IMR-90 (cell line): ENCODE measurements around the gene TNS1.

Source experiments
- CHD1 ChIP-seq: IDR thresholded peaks from 2 replicates; pipeline ENCODE4 v1.6.1; 2012; ENCODE audit warnings: low read depth, low read length, improper control_type of control experiment
- MAZ ChIP-seq: IDR thresholded peaks from 2 replicates; pipeline ENCODE4 v1.6.1; 2012; ENCODE audit warnings: low read depth, mild to moderate bottlenecking, low read length, improper control_type of control experiment, moderate library complexity, borderline replicate concordance
- MXI1 ChIP-seq: IDR thresholded peaks from 2 replicates; pipeline ENCODE4 v1.6.1; 2012; ENCODE audit warnings: low read depth, mild to moderate bottlenecking, low read length, moderate library complexity, borderline replicate concordance
- POLR2A ChIP-seq: IDR thresholded peaks from 2 replicates; pipeline ENCODE4 v1.6.1; 2012; ENCODE audit warnings: mild to moderate bottlenecking, low read depth, low read length
- RCOR1 ChIP-seq: IDR thresholded peaks from 2 replicates; pipeline ENCODE4 v1.6.1; 2012; ENCODE audit warnings: mild to moderate bottlenecking, low read length, improper control_type of control experiment; ENCODE audit not compliant: insufficient replicate concordance
- SMC3 ChIP-seq: fragments of 150-350 bp; IDR thresholded peaks from 2 replicates; pipeline ENCODE4 v1.6.1; 2016; ENCODE audit warnings: low read depth, mild to moderate bottlenecking, antibody characterized with exemption, low read length, moderate library complexity
- TF ChIP-seq, protein P1 (sequence below): conservative IDR thresholded peaks from 2 replicates; pipeline ENCODE4 v1.5.1; 2012; ENCODE audit warnings: mild to moderate bottlenecking, low read depth, low read length, improper control_type of control experiment
- TF ChIP-seq, protein P2 (sequence below): fragments of 150-350 bp; IDR thresholded peaks from 2 replicates; pipeline ENCODE4 v1.6.1; 2016; ENCODE audit warnings: low read depth, mild to moderate bottlenecking, low read length, moderate library complexity, borderline replicate concordance
- TF ChIP-seq, protein P3 (sequence below): fragments of 150-350 bp; IDR thresholded peaks from 2 replicates; pipeline ENCODE4 v1.6.1; 2017; ENCODE audit warnings: mild to moderate bottlenecking, antibody characterized with exemption, low read length, low read depth

- no peak for TF ChIP-seq CHD1
- TF ChIP-seq, protein P1, sequence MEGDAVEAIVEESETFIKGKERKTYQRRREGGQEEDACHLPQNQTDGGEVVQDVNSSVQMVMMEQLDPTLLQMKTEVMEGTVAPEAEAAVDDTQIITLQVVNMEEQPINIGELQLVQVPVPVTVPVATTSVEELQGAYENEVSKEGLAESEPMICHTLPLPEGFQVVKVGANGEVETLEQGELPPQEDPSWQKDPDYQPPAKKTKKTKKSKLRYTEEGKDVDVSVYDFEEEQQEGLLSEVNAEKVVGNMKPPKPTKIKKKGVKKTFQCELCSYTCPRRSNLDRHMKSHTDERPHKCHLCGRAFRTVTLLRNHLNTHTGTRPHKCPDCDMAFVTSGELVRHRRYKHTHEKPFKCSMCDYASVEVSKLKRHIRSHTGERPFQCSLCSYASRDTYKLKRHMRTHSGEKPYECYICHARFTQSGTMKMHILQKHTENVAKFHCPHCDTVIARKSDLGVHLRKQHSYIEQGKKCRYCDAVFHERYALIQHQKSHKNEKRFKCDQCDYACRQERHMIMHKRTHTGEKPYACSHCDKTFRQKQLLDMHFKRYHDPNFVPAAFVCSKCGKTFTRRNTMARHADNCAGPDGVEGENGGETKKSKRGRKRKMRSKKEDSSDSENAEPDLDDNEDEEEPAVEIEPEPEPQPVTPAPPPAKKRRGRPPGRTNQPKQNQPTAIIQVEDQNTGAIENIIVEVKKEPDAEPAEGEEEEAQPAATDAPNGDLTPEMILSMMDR: no peak
- TF ChIP-seq, protein P2, sequence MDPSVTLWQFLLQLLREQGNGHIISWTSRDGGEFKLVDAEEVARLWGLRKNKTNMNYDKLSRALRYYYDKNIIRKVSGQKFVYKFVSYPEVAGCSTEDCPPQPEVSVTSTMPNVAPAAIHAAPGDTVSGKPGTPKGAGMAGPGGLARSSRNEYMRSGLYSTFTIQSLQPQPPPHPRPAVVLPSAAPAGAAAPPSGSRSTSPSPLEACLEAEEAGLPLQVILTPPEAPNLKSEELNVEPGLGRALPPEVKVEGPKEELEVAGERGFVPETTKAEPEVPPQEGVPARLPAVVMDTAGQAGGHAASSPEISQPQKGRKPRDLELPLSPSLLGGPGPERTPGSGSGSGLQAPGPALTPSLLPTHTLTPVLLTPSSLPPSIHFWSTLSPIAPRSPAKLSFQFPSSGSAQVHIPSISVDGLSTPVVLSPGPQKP: no peak
- no peak for TF ChIP-seq POLR2A
- TF ChIP-seq SMC3: no peak
- no peak for TF ChIP-seq MXI1
- TF ChIP-seq RCOR1: no peak
- no peak for TF ChIP-seq MAZ
- TF ChIP-seq, protein P3, sequence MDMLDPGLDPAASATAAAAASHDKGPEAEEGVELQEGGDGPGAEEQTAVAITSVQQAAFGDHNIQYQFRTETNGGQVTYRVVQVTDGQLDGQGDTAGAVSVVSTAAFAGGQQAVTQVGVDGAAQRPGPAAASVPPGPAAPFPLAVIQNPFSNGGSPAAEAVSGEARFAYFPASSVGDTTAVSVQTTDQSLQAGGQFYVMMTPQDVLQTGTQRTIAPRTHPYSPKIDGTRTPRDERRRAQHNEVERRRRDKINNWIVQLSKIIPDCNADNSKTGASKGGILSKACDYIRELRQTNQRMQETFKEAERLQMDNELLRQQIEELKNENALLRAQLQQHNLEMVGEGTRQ: no peak
These were observed 22.8 kb downstream of the TNS1 start for GRCh38 chr2:217980036-217980435.
